Effector CD4-positive, alpha-beta T cell (primary cell): Measurements from ENCODE around the gene U2AF2.
"Not testable (repeated sequence)": the region's sequence is repeated elsewhere in the genome, so short reads cannot be mapped to it uniquely, and the experiment has no call there.

Experiments
- DNase-seq: peaks from one replicate; pipeline ENCODE4 v3.0.0-alpha.2; 2020

Gene U2AF2

DNA sequence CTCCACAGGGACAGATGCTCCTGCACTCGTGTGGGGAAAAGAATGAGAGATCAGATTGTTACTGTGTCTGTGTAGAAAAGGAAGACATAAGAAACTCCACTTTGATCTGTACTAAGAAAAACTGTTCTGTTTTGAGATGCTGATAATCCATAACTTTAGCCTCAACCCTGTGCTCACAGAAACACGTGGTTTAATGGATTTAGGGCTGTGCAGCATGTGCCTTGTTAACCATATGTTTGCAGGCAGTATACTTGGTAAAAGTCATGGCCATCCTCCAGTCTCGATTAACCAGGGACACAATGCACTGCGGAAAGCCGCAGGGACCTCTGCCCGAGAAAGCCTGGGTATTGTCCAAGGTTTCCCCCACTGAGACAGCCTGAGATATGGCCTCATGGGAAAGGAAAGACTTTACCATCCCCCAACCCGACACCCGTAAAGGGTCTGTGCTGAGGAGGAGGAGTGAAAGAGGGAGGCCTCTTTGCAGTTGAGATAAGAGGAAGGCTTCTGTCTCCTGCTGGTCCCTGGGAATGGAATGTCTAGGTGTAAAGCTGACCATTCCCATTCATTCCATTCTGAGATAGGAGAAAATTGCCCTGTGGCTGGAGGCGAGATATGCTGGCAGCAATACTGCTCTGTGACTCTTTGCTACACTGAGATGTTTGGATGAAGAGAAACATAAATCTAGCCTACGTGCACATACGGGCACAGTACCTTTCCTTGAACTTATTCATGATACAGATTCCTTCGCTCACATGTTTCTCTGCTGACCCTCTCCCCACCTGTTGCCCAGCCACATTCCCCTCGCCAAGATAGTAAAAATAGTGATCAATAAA lies 63.3 kb downstream of the U2AF2 start:
- not testable (repeated sequence) for DNase-seq

DNA sequence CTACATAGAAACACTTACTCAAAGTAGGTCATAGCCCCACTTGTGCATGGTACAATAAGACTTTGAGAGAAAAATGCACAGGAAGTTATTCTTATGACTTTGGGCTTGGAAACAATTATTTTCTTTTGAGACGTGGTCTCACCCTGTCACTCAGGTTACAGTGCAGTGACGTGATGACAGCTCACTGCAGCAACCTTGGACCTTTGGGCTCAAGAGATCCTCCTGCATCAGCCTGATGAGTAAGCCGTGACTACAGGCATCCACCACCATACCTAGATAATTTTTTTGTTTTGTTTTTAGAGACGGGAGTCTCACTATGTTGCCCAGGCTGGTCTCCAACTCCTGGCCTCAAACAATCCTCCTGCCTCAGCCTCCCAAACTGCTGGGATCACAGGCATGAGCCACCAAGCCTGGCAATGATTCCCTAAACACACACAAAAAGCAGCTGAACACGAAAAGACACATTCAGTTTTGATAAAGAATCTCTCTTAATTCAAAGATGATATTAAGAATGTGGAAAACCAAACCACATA lies 65.4 kb downstream of the U2AF2 start:
- DNase-seq = no peak

GRCh38 chr19:55720801-55721200 lies 66.0 kb downstream of the U2AF2 start:
- no peak for DNase-seq

- no peak for DNase-seq
These were observed 68.7 kb downstream of the U2AF2 start for GRCh38 chr19:55723491-55723890.
